Heart left ventricle (tissue), 13 donors: ENCODE data around the gene C14orf93.

Experiments
- POLR2A ChIP-seq, 2 donors: fragments of 450-650 bp; IDR thresholded peaks; one replicate each; pipeline ENCODE4 v1.6.1; 2017; ENCODE audit warnings: antibody characterized with exemption in 2 of 2, mild to moderate bottlenecking in 2 of 2, moderate library complexity in 2 of 2
- TF ChIP-seq, protein P1 (sequence below), 12 donors: fragments of 200-600 bp; sonication (generic) in 4 of 12; IDR thresholded peaks; one replicate each; pipeline versions ENCODE4 v1.5.0 to v1.8.0; 2018 to 2022; ENCODE audit warnings: antibody characterized with exemption in 12 of 12, mild to moderate bottlenecking in 5 of 12
- donor health status: ischemic (EF 13 %, LVEDD 7.1; RV severe dilation, severe dysfunction).
- donor health status: DM: no; HTN: yes; CAD: no.
- donor health status: DM: no; HTN: no; CAD: no.
- donor health status: ischemic (EF 25% LVEDD 6.9; RV normal size, moderate dysfunction).
- donor health status: ischemic (EF 25% LVEDD 5.7; RV mildly dilated, moderate dysfunction).
- donor health status: ischemic (EF 35%, LVEDD 5.7; RV mildly dilated, moderate dysfunction).
- donor health status: nonischemic (EF 11% LVEDD 7.7; RV severe dilation, severe dysfunction).
- donor health status: DM: yes; HTN: yes; CAD: no.
- donor health status: PGD.
- donor health status: ischemic (EF 29% LVEDD 5.4; RV normal size, mild dysfunction).
- donor health status: nonischemic (EF 23%, LVEDD 6.1; RV moderate dilation, normal function).

DNA sequence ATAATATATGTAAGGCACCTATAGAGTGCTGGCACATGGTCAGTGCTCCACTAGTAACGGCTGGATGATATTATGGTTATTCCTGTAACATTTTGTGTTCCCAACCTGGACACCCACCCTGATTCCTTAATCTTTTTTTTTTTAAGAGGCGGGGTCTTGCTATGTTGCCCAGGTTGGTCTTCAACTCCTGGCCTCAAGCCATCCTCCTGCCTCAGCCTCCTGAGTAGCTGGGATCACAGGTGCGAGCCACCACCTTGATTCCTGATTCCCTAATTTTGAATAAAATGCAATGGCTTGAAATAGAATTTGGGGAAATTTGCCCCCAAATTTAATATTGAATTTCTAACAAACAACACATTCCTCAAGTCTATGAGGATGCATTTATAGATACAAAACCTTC, 7.4 kb downstream of the C14orf93 start:
- TF ChIP-seq, protein P1, sequence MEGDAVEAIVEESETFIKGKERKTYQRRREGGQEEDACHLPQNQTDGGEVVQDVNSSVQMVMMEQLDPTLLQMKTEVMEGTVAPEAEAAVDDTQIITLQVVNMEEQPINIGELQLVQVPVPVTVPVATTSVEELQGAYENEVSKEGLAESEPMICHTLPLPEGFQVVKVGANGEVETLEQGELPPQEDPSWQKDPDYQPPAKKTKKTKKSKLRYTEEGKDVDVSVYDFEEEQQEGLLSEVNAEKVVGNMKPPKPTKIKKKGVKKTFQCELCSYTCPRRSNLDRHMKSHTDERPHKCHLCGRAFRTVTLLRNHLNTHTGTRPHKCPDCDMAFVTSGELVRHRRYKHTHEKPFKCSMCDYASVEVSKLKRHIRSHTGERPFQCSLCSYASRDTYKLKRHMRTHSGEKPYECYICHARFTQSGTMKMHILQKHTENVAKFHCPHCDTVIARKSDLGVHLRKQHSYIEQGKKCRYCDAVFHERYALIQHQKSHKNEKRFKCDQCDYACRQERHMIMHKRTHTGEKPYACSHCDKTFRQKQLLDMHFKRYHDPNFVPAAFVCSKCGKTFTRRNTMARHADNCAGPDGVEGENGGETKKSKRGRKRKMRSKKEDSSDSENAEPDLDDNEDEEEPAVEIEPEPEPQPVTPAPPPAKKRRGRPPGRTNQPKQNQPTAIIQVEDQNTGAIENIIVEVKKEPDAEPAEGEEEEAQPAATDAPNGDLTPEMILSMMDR (IDR thresholded peaks at IDR 0.05), result no peak
- no peak for TF ChIP-seq POLR2A (IDR thresholded peaks at IDR 0.05)
